Retinal pigment epithelial cell (primary cell): ENCODE data around the gene CC2D1A.

Experiments
- DNase-seq: peaks from one replicate; pipeline ENCODE4 v3.0.0-alpha.2; 2010; ENCODE audit warnings: low read depth
- H3K4me3 ChIP-seq: 2 replicates; pipeline ENCODE4 v1.5.1; 2011; ENCODE audit warnings: mild to moderate bottlenecking, low read length, control low read depth, moderate library complexity
- CTCF ChIP-seq: conservative IDR thresholded peaks from 2 replicates; pipeline ENCODE4 v1.5.1; 2011; ENCODE audit warnings: low read depth, low read length, control low read depth, inconsistent platforms

Gene CC2D1A

GRCh38 chr19:13908674-13909073 is 2.7 kb downstream of the CC2D1A start:
- TF ChIP-seq CTCF, result no peak
- DNase-seq, result no peak
- no peak overlapping the region for H3K4me3 ChIP-seq

GRCh38 chr19:13909430-13909829 is 3.4 kb downstream of the CC2D1A start:
- DNase-seq, result no peak
- no peak overlapping the region for H3K4me3 ChIP-seq
- no peak for TF ChIP-seq CTCF

GRCh38 chr19:13913352-13913751 is 7.4 kb downstream of the CC2D1A start:
- H3K4me3 ChIP-seq, result no peak overlapping the region
- no peak for TF ChIP-seq CTCF
- DNase-seq, result no peak

- DNase-seq, result no peak
- H3K4me3 ChIP-seq, result no peak overlapping the region
- TF ChIP-seq CTCF, result no peak
These were observed 8.8 kb downstream of the CC2D1A start for GRCh38 chr19:13914777-13915176.

GRCh38 chr19:13917888-13918406 is 11.9 kb downstream of the CC2D1A start:
- no peak overlapping the region for H3K4me3 ChIP-seq
- DNase-seq, result no peak
- no peak for TF ChIP-seq CTCF

GRCh38 chr19:13918726-13919411 is 12.9 kb downstream of the CC2D1A start:
- H3K4me3 ChIP-seq, result no peak overlapping the region
- TF ChIP-seq CTCF, result no peak
- no peak for DNase-seq

- no peak for TF ChIP-seq CTCF
- no peak for DNase-seq
- H3K4me3 ChIP-seq, result no peak overlapping the region
These were observed 14.5 kb downstream of the CC2D1A start for GRCh38 chr19:13920524-13920923.
